AG04450 (cell line): Measurements from ENCODE around the gene SPRYD4. TPM values are rescaled to one million over a fixed set of nuclear protein-coding genes. Genes with fewer than 3 reads are reported as not detected.

ENCODE experiments used
- CTCF ChIA-PET: fragments of 300-600, 350-600 bp; formaldehyde crosslinking; extraction: SDS; loops from one replicate; lab custom pipeline; 2022; ENCODE audit warnings: antibody characterized with exemption, inconsistent platforms; lab: Charles Lee
- POLR2A ChIA-PET: fragments of 350-600 bp; formaldehyde crosslinking; extraction: SDS; loops from one replicate; lab custom pipeline; 2021; ENCODE audit warnings: antibody characterized with exemption, inconsistent platforms; lab: Yijun Ruan, JAX
- DNase-seq: peaks from one replicate; pipeline ENCODE4 v3.0.0-alpha.2; 2011; ENCODE audit warnings: low read depth, low spot score
- H3K27ac ChIP-seq: one replicate; pipeline ENCODE4 v1.5.1; 2012; ENCODE audit warnings: low read depth, low read length, control low read depth
- H3K27me3 ChIP-seq: one replicate; pipeline ENCODE4 v1.6.0; 2012; ENCODE audit warnings: low read length; ENCODE audit not compliant: control insufficient read depth, insufficient read depth
- H3K4me3 ChIP-seq: 2 replicates; pipeline ENCODE4 v1.5.1; 2011; ENCODE audit warnings: mild to moderate bottlenecking, low read depth, low read length, control low read depth
- H3K9me3 ChIP-seq: 2 replicates; pipeline ENCODE4 v1.5.1; 2012; ENCODE audit warnings: low read length; ENCODE audit not compliant: control insufficient read depth, insufficient read depth
- polyA minus RNA-seq: library from RNA; depleted of rRNA, polyadenylated mRNA; stranded (reverse); fragments of >200 nt; gene quantifications from 2 replicates; pipeline ENCODE4 v1.2.3, GENCODE V29; 2011; rRNA and poly(A)+ RNA removed
- polyA plus RNA-seq: library from polyadenylated mRNA; depleted of rRNA; stranded (reverse); fragments of >200 nt; gene quantifications from 2 replicates; pipeline ENCODE4 v1.2.3, GENCODE V29; 2011; rRNA removed
- TF ChIP-seq, protein P1 (sequence below): IDR thresholded peaks from 2 replicates; pipeline ENCODE4 v1.5.1; 2011; ENCODE audit warnings: low read depth, low read length, control low read depth, inconsistent platforms

Gene SPRYD4
- polyA plus RNA-seq (2.0 TPM in 2 replicates), polyA minus RNA-seq (2.4 and 2.7 TPM in 2 replicates)

DNA sequence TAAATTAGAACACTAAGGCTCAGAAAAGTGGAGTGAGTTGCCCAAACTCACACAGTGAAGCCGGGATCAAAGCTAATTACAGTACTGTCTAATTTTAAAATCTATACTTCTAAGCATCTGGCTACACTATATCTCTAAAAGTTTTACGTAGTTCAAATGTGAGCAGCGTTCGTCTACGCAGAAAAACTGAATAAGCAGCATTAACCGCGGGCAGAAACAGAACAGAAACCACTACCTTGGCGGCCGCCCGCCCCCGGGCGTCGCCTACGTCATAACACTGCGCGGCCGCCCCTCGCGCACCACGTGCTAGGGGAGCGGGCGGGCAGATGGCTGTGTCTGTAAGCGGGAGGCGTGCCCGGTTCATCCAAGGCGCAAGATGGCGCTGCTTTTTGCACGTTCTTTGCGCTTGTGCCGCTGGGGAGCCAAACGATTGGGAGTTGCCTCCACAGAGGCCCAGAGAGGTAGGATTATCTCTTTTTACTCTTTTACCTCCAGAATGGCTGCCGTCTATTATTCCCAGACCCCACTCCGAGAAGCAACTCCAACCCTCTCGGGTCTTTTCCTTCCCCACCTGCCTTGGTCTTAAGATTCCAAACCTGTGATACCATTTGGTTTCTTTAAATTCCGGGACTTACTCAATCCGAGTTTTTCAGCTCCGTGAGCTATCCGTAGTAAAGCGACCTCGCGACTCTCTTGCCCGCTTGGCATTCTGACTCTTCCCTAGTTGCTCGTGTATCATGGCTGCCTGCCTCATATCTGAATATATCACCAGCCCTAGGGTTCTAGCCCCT, at the start of gene SPRYD4:
Gene SPRYD4 (plus strand): TSS at position 363 of the 791 bp plus-strand sequence. CDS start 14 bp downstream, at position 377.
- peak within 1 kb of the TSS; percentile 93 for H3K4me3 ChIP-seq
- DNase-seq = peak; percentile 75
- H3K27me3 ChIP-seq = no peaks in the 10 kb centered on the region
- ChIA-PET CTCF (interaction anchor here (0.6 to 1.2 kb wide), 2 partner anchors 124 to 168 kb away, joined by 3 to 4 read pairs; no protein-coding TSS in a partner anchor), POLR2A (interaction anchor here (1.0 kb wide), 1 partner anchor 152 kb away, joined by 6 read pairs; the partner anchor contains the start of gene CNPY2)
- H3K27ac ChIP-seq = peak within 1 kb of the TSS; percentile 69
- H3K9me3 ChIP-seq = no peaks in the 10 kb centered on the region
- TF ChIP-seq, protein P1, sequence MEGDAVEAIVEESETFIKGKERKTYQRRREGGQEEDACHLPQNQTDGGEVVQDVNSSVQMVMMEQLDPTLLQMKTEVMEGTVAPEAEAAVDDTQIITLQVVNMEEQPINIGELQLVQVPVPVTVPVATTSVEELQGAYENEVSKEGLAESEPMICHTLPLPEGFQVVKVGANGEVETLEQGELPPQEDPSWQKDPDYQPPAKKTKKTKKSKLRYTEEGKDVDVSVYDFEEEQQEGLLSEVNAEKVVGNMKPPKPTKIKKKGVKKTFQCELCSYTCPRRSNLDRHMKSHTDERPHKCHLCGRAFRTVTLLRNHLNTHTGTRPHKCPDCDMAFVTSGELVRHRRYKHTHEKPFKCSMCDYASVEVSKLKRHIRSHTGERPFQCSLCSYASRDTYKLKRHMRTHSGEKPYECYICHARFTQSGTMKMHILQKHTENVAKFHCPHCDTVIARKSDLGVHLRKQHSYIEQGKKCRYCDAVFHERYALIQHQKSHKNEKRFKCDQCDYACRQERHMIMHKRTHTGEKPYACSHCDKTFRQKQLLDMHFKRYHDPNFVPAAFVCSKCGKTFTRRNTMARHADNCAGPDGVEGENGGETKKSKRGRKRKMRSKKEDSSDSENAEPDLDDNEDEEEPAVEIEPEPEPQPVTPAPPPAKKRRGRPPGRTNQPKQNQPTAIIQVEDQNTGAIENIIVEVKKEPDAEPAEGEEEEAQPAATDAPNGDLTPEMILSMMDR = peak; percentile 24; the same call in 1 of the 2 replicates

DNA sequence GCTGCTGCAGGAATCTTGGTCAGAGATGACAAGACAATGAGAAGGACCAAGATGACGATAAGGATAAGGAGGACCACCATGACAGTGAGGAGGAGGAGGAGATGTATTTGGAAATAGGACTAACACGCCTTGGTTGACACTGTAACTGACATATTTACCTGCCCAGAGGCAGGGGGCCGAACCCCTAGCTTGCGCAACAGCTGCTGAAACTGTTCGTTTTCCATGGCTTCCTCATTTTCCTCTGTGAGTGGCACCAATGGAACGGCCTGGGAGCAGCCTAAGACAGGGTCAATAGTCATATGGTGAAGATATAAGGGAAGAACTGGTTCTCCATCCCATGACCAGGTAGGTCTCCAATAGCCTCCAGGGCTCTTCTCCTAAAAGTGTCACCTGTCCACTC, 48.0 kb upstream of the SPRYD4 start:
- Histone ChIP-seq H3K27me3 (no peaks in the 10 kb centered on the region), H3K27ac (no peak overlapping the region), H3K9me3 (no peaks in the 10 kb centered on the region), H3K4me3 (no peak overlapping the region)
- TF ChIP-seq, protein P1 = no peak
- ChIA-PET POLR2A (no interaction called here), CTCF (no interaction called here)
- DNase-seq = no peak

GRCh38 chr12:56425193-56425592, 43.2 kb upstream of the SPRYD4 start:
- H3K4me3 ChIP-seq = no peak overlapping the region
- no peak for DNase-seq
- TF ChIP-seq, protein P1 = no peak
- no peaks in the 10 kb centered on the region for H3K9me3 ChIP-seq
- H3K27me3 ChIP-seq = no peaks in the 10 kb centered on the region
- CTCF ChIA-PET = interaction anchor here (0.5 kb wide), 1 partner anchor 21 kb away, joined by 3 read pairs; no protein-coding TSS in a partner anchor
- POLR2A ChIA-PET = no interaction called here
- H3K27ac ChIP-seq = no peak overlapping the region

DNA sequence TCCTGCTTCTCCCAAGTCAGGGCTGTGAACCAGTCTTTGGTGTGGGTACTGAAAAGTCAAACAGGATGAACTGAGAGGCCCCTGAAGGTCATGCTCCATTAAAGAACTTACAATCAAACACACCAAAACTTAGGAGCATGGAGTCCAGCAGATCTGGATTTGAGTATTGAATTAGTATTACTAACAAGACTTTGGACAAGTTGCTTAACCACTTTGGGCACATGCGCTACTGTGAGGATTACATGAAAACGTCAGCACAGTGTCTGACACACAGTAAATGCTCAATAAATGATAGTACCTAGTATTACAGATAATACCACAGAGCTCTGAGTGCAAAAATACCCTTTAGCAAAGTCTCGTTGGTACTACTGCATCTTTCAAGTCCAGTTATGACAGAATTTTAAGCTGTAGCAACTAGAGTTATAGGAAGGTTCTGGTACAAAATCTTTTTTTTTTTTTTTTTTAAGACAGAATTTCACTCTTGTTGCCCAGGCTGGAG, 42.4 kb upstream of the SPRYD4 start:
- ChIA-PET POLR2A (no interaction called here), CTCF (no interaction called here)
- DNase-seq = no peak
- Histone ChIP-seq H3K27ac (no peak overlapping the region), H3K9me3 (no peaks in the 10 kb centered on the region), H3K27me3 (no peaks in the 10 kb centered on the region), H3K4me3 (no peak overlapping the region)
- TF ChIP-seq, protein P1 = no peak

GRCh38 chr12:56431288-56431687, 37.1 kb upstream of the SPRYD4 start:
- H3K4me3 ChIP-seq = no peak overlapping the region
- ChIA-PET POLR2A (no interaction called here), CTCF (no interaction called here)
- no peaks in the 10 kb centered on the region for H3K27me3 ChIP-seq
- H3K27ac ChIP-seq = no peak overlapping the region
- no peaks in the 10 kb centered on the region for H3K9me3 ChIP-seq
- TF ChIP-seq, protein P1 = no peak
- DNase-seq = no peak
